Measurements from ENCODE around the gene RNF38.

Gene RNF38

GRCh38 chr9:36290996-36291395 lies 109.1 kb downstream of the RNF38 start:
- DNase-seq = no peak

GRCh38 chr9:36289836-36290435 lies 110.1 kb downstream of the RNF38 start:
- DNase-seq = no peak

GRCh38 chr9:36288070-36288469 lies 112.0 kb downstream of the RNF38 start:
- no peak for DNase-seq
